Endothelial cell of umbilical vein (primary cell): ENCODE results near the gene TEX22. TPM values are rescaled to one million over a fixed set of nuclear protein-coding genes. Genes with fewer than 3 reads are reported as not detected.

Experiments used
- BruUV-seq: library from RNA; stranded (reverse); fragments of 400-500 nt; replicated peaks from 2 replicates; lab custom pipeline; 2021; lab: Mats Ljungman, UMichigan
- CTCF ChIA-PET: fragments of 300-600, 350-600 bp; sonication (Branson Sonifier 250); formaldehyde crosslinking; loops from one replicate; lab custom pipeline; 2021; ENCODE audit warnings: antibody characterized with exemption, inconsistent platforms; lab: Charles Lee
- POLR2A ChIA-PET: fragments of 300-600, 350-600 bp; sonication (Branson Sonifier 250); formaldehyde crosslinking; loops from one replicate; lab custom pipeline; 2021; ENCODE audit warnings: antibody characterized with exemption, inconsistent platforms; lab: Charles Lee
- DNase-seq: peaks from one replicate; pipeline ENCODE4 v3.0.0-alpha.2; 2011; ENCODE audit warnings: low read depth, low spot score
- FAIRE-seq: peaks from 2 replicates; lab custom pipeline; 2011; peaks lifted over from hg19 to GRCh38; lab: Jason Lieb, UNC
- H2AFZ ChIP-seq: 2 replicates; pipeline ENCODE4 v1.6.0; 2012; ENCODE audit warnings: low read depth, low read length, control low read depth, inconsistent platforms
- H3K27ac ChIP-seq: 2 replicates; pipeline ENCODE4 v1.5.1; 2011; ENCODE audit warnings: low read depth, mild to moderate bottlenecking, control low read depth, low read length, moderate library complexity; ENCODE audit not compliant: insufficient read depth
- H3K27me3 ChIP-seq, 2 experiments: 2 replicates each; pipeline versions ENCODE4 v1.6.0 to v1.6.1; 2011; ENCODE audit warnings: low read length in 2 of 2, mixed read lengths in 1 of 2; ENCODE audit not compliant: control insufficient read depth in 2 of 2, insufficient read depth in 2 of 2
- H3K36me3 ChIP-seq, 2 experiments: 2 replicates in 1 of 2; 3 replicates in 1 of 2; pipeline ENCODE4 v1.5.1; 2011; ENCODE audit warnings: low read length in 2 of 2, mild to moderate bottlenecking in 1 of 2, moderate library complexity in 1 of 2; ENCODE audit not compliant: control insufficient read depth in 2 of 2, insufficient read depth in 2 of 2; ENCODE audit errors: extremely low read depth in 1 of 2
- H3K4me1 ChIP-seq: 3 replicates; pipeline ENCODE4 v1.5.1; 2011; ENCODE audit warnings: mild to moderate bottlenecking, low read length; ENCODE audit not compliant: control insufficient read depth, insufficient read depth; ENCODE audit errors: extremely low read depth
- H3K4me2 ChIP-seq: 2 replicates; pipeline ENCODE4 v1.6.1; 2011; ENCODE audit warnings: low read length, control low read depth, mixed read lengths; ENCODE audit not compliant: insufficient read depth
- H3K4me3 ChIP-seq, 3 experiments: fragments of 200-600 bp in 1 of 3; sonication (generic), shearing (Covaris generic) in 1 of 3; replicated peaks in 1 of 3; 2 replicates each; pipeline ENCODE4 v1.5.1; 2011 to 2016; ENCODE audit warnings: control low read depth in 3 of 3, low read length in 3 of 3, mild to moderate bottlenecking in 2 of 3, inconsistent platforms in 1 of 3, low read depth in 1 of 3, moderate library complexity in 1 of 3; ENCODE audit not compliant: insufficient read depth in 1 of 3
- H3K79me2 ChIP-seq: 2 replicates; pipeline ENCODE4 v1.6.0; 2012; ENCODE audit warnings: low read length, inconsistent platforms; ENCODE audit not compliant: control insufficient read depth, insufficient read depth
- H3K9ac ChIP-seq: replicated peaks from 2 replicates; pipeline ENCODE3; 2011; ENCODE audit warnings: low read length, control low read depth; ENCODE audit not compliant: insufficient read depth; ENCODE audit errors: extremely low read depth
- H3K9me1 ChIP-seq: replicated peaks from 3 replicates; pipeline ENCODE4 v1.6.0; 2011; ENCODE audit warnings: mild to moderate bottlenecking, low read length; ENCODE audit not compliant: control insufficient read depth, insufficient read depth; ENCODE audit errors: extremely low read depth
- H3K9me3 ChIP-seq: replicated peaks from 2 replicates; pipeline ENCODE4 v1.5.1; 2012; ENCODE audit warnings: low read length, inconsistent platforms; ENCODE audit not compliant: control insufficient read depth, insufficient read depth
- H4K20me1 ChIP-seq: replicated peaks from 2 replicates; pipeline ENCODE3; 2011; ENCODE audit warnings: mild to moderate bottlenecking, low read length; ENCODE audit not compliant: control insufficient read depth, insufficient read depth; ENCODE audit errors: extremely low read depth
- CTCF ChIP-seq, 2 donors: IDR thresholded peaks; 1 replicate in 1 of 2; 2 replicates in 1 of 2; pipeline ENCODE4 v1.5.1; 2011; ENCODE audit warnings: low read length in 2 of 2, mild to moderate bottlenecking in 2 of 2, moderate library complexity in 2 of 2, control low read depth in 1 of 2, inconsistent platforms in 1 of 2, low read depth in 1 of 2; ENCODE audit not compliant: insufficient read depth in 1 of 2; ENCODE audit errors: extremely low read depth in 1 of 2
- EZH2 ChIP-seq: IDR thresholded peaks from 2 replicates; pipeline ENCODE4 v1.6.1; 2012; ENCODE audit warnings: borderline replicate concordance, low read depth, mild to moderate bottlenecking, moderate library complexity, low read length, inconsistent platforms; ENCODE audit not compliant: severe bottlenecking
- FOS ChIP-seq: IDR thresholded peaks from 2 replicates; pipeline ENCODE4 v1.6.1; 2011; ENCODE audit warnings: mild to moderate bottlenecking, low read length, moderate library complexity, borderline replicate concordance; ENCODE audit not compliant: insufficient read depth
- GATA2 ChIP-seq: IDR thresholded peaks from 2 replicates; pipeline ENCODE4 v1.7.0; 2011; ENCODE audit warnings: low read depth, mild to moderate bottlenecking, moderate library complexity, mixed read lengths, low read length; ENCODE audit not compliant: insufficient read length, insufficient read depth
- JUN ChIP-seq: IDR thresholded peaks from 2 replicates; pipeline ENCODE4 v1.6.1; 2011; ENCODE audit warnings: borderline replicate concordance, low read depth; ENCODE audit not compliant: insufficient read length, insufficient read depth
- MAX ChIP-seq: IDR thresholded peaks from 2 replicates; pipeline ENCODE4 v1.6.1; 2011; ENCODE audit not compliant: insufficient read depth, insufficient read length
- MYC ChIP-seq: IDR thresholded peaks from one replicate; pipeline ENCODE4 v1.6.1; 2011; ENCODE audit warnings: mild to moderate bottlenecking, low read depth, low read length
- POLR2A ChIP-seq: IDR thresholded peaks from 2 replicates; pipeline ENCODE4 v1.6.1; 2012; ENCODE audit warnings: low read depth, mild to moderate bottlenecking, control low read depth, low read length
- POLR2AphosphoS5 ChIP-seq: IDR thresholded peaks from 2 replicates; pipeline ENCODE4 v1.6.1; 2012; ENCODE audit warnings: low read depth, mild to moderate bottlenecking, control low read depth, low read length, moderate library complexity; ENCODE audit not compliant: insufficient read depth
- dilution Hi-C: fragments of 300-500 bp; cut with MboI; formaldehyde crosslinking; loops from one replicate; pipeline ENCODE4 v1.15.0; 2019; ENCODE audit warnings: low sequenced_read_pairs; ENCODE audit not compliant: extremely low pct_ligation_motif_present
- intact Hi-C: fragments of 100-400 bp; cut with micrococcal nuclease; formaldehyde crosslinking; loops from one replicate; pipeline ENCODE4 v1.10.0; 2022
- polyA plus RNA-seq, 4 experiments: library from polyadenylated mRNA; depleted of rRNA in 3 of 4; stranded (reverse) in 3 of 4; unstranded in 1 of 4; fragments of >200 nt; gene quantifications; 2 replicates each; pipeline versions ENCODE4 v1.2.1 to v1.2.3, GENCODE V29; 2011 to 2012; ENCODE audit warnings: missing spikeins in 1 of 4
- total RNA-seq: library from RNA; stranded (reverse); gene quantifications from 2 replicates; pipeline ENCODE4 v1.2.3, GENCODE V29; 2021

TEX22 gene
- total and polyA plus RNA-seq, 2 donors (not counting 3 experiments of a cell fraction or from before 2014, with no cell fraction given), result 0.06 to 1.1 TPM

- H3K79me2 ChIP-seq, result no peaks in the 10 kb centered on the region
- H3K27me3 ChIP-seq, result no peaks in the 10 kb centered on the region
- TF ChIP-seq MAX (no peak), EZH2 (no peak), MYC (no peak), POLR2AphosphoS5 (no peak), FOS (no peak), JUN (no peak), POLR2A (no peak), CTCF (IDR thresholded peaks at IDR 0.05; ENCODE audit: extremely low read depth in 1 of 2, insufficient read depth in 1 of 2, low read depth in 1 of 2, low read length in 2 of 2) (no peak), GATA2 (no peak)
- H3K4me1 ChIP-seq, result no peaks in the 10 kb centered on the region
- H4K20me1 ChIP-seq, result no peaks in the 10 kb centered on the region
- intact Hi-C loops, result no loop called here
- DNase-seq (no peak), FAIRE-seq (no peak)
- no peak overlapping the region for H2AFZ ChIP-seq
- dilution Hi-C loops, result no loop called here
- POLR2A ChIA-PET, result no interaction called here
- H3K9me1 ChIP-seq, result no peaks in the 10 kb centered on the region
- CTCF ChIA-PET, result interaction anchor here (3.1 to 6.3 kb wide), 2 partner anchors 23 to 122 kb away, joined by 7 to 239 read pairs; partner anchors contain the start of gene TEDC1
- BruUV-seq, result no TSS peak
- no peak overlapping the region for H3K4me3 ChIP-seq
- H3K36me3 ChIP-seq, result peaks cover 0 to 4% of the 10 kb centered on the region in 2 experiments
- no peak overlapping the region for H3K9ac ChIP-seq
- no peak overlapping the region for H3K4me2 ChIP-seq
- no peaks in the 10 kb centered on the region for H3K9me3 ChIP-seq
- H3K27ac ChIP-seq, result no peak overlapping the region
Observed at GRCh38 chr14:105368426-105368825, 29.9 kb upstream of the TEX22 start.
